Activated naive CD4-positive, alpha-beta T cell treated with anti-CD3 and anti-CD28 coated beads, Interleukin-2, amount 50 U/mL, for 72 hours (primary cell): ENCODE data around the gene RIPK3. TPM values are rescaled to one million over a fixed set of nuclear protein-coding genes. Genes with fewer than 3 reads are reported as not detected.
"Not testable (repeated sequence)": the region's sequence is repeated elsewhere in the genome, so short reads cannot be mapped to it uniquely, and the experiment has no call there.

Source experiments
- ATAC-seq, 2 donors: fragments of 150-1000 bp; cut with Tn5 transposase; 2 replicates each; pipeline ENCODE4 v1.10.0; 2021; ENCODE audit warnings: mild to moderate bottlenecking in 2 of 2, moderate library complexity in 2 of 2
- DNase-seq, 2 donors: peaks; one replicate each; pipeline ENCODE4 v3.0.0; 2021 to 2022; ENCODE audit warnings: low spot score in 2 of 2
- H3K27ac Mint-ChIP-seq, 2 donors: one replicate each; pipeline ENCODE4 v1.8.0; 2022; ENCODE audit warnings: mild to moderate bottlenecking in 2 of 2, mixed read lengths in 2 of 2
- H3K36me3 Mint-ChIP-seq, 2 donors: one replicate each; pipeline ENCODE4 v1.8.0; 2022; ENCODE audit warnings: mixed read lengths in 2 of 2
- H3K9me3 Mint-ChIP-seq, 2 donors: one replicate each; pipeline ENCODE4 v1.8.0; 2022; ENCODE audit warnings: mixed read lengths in 2 of 2
- total RNA-seq, 2 donors: library from RNA; stranded (reverse); gene quantifications; one replicate each; pipeline ENCODE4 v1.2.3, GENCODE V29; 2022

The RIPK3 gene
- total RNA-seq, 2 donors from 2014 or later: 11.1 to 11.8 TPM

DNA sequence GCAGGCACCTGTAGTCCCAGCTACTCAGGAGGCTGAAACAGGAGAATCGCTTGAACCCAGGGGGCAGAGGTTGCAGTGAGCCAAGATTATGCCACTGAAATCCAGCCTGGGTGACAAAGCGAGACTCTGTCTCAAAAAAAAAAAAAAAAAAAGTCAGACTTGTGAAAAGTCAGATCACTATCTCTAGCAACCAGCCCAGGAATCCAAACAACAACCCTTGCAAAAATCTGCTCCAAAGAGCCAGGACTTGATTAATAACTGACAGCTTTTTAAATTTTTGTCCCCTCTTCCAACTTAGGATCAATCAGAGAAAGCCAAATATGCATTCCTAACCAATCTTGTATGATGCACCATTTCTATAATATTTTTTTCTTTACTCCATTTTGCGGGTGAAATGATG lies 20.5 kb upstream of the RIPK3 start:
- Mint-ChIP-seq H3K27ac (no peak overlapping the region), H3K36me3 (no peaks in the 10 kb centered on the region), H3K9me3 (no peaks in the 10 kb centered on the region)
- no peak for DNase-seq
- ATAC-seq: no peak

DNA sequence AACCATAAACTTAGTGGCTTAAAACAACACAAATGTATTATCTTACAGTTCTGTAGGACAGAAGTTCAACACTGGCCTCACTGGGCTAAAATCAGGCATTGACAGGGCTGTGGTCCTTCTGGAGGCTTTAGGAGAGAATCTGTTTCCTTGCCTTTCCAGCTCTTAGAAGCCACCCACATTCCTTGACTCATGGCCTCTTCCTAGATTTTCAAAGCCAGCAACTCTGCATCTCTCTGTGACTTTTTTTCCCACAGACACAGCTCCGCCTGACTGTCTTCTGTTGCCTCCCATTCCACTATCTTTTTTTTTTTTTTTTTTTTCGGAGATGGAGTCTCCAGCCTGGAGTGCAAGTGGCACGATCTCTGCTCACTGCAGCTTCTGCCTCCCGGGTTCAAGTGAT lies 16.4 kb upstream of the RIPK3 start:
- H3K27ac Mint-ChIP-seq: peak overlapping the region in 1 of 2 donors; percentile 12
- DNase-seq: no peak
- H3K36me3 Mint-ChIP-seq: no peaks in the 10 kb centered on the region
- ATAC-seq: no peak
- no peaks in the 10 kb centered on the region for H3K9me3 Mint-ChIP-seq

DNA sequence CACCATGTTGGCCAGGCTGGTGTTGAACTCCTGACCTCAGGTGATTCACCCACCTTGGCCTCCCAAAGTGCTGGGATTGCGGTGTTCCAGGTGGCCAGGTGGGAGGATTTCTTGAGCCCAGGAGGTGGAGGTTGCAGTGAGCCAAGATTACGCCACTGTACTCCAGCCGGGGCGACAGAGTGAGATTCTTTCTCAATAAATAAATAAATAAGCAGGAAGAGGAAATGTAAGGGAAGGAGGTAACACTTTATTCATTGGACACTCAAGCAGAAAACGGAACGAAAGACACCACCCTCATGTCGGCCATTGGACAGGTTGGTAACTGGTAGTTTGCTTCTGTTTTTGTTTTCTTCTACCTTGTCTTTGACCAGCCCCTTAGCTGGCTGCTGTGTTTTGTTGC lies 15.2 kb upstream of the RIPK3 start:
- Mint-ChIP-seq H3K27ac (no peak overlapping the region), H3K36me3 (no peaks in the 10 kb centered on the region), H3K9me3 (no peaks in the 10 kb centered on the region)
- DNase-seq: no peak
- ATAC-seq: no peak

- not testable (repeated sequence) for H3K27ac Mint-ChIP-seq, H3K36me3 Mint-ChIP-seq, H3K9me3 Mint-ChIP-seq, ATAC-seq, DNase-seq
Measured at GRCh38 chr14:24354482-24354825, 14.7 kb upstream of the RIPK3 start.

DNA sequence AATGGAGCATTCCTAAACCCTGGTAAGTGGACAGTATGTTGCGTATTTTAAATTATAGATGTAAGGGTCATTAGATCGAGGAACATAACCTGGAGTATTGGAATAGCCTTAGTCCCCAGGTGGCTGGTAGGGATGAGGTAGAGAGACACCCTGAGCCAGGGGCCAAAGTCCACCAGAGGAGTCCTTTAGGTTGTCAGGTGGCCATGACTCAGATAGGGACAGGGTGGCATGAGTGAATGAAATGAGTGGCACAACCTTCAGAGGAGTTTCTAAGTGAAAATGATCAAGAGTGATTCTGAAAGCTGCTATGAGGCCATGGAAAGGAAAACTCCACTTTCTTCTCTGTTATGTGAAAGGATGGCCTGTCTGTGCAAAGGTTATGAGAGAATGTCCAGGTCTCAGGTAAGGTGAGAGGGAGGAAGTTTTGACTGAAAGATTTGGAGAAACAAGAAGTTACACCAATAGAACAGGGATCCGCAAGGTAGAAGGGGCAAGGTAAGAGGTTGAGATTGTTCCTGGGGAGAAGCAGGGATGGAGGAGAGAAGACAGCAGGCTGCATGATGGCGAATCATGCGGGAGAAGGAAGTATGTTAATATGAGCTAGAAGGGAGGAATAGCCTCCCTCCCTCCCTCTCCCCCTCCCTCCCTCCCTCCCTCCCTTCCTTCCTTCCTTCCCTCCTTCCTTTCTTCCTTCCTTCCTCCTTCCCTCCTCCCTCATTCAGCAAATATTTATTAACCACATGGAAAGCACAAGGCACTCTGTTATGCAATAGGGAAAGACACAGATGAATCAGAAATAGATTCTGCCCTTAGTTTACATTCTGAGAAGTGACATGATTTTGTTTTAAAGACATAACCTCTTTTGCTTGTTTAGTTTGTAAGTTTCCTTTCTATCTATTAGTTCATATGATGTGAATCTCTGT lies 14.0 kb upstream of the RIPK3 start:
- peak overlapping the region in 1 of 2 donors; percentile 22 for H3K27ac Mint-ChIP-seq
- ATAC-seq (peak; percentile 60 to 75), DNase-seq (no peak)
- no peaks in the 10 kb centered on the region for H3K9me3 Mint-ChIP-seq
- H3K36me3 Mint-ChIP-seq: no peaks in the 10 kb centered on the region

DNA sequence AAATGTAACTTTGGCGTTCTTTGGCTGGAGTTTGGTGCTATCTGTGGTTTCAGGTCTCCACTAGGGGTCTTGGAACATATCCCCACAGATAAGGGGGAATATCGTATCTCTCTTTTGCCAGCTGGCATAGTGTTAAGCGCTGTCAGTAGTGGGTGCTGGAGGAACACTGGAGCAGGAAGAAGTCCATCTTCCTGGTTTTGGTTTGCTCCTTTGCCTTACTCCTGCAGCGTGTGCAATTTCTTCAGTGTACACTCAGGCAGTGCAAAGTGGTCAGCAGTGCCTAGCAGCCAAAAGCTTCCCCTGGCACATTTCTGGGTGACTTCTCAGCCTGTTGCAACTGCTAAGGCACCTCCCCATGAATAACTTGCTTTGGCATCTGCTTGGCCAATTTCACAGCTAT lies 11.7 kb upstream of the RIPK3 start:
- DNase-seq: no peak
- Mint-ChIP-seq H3K9me3 (no peaks in the 10 kb centered on the region), H3K36me3 (no peaks in the 10 kb centered on the region), H3K27ac (no peak overlapping the region)
- no peak for ATAC-seq

- ATAC-seq: no peak
- H3K36me3 Mint-ChIP-seq: no peaks in the 10 kb centered on the region
- no peak overlapping the region for H3K27ac Mint-ChIP-seq
- DNase-seq: no peak
- H3K9me3 Mint-ChIP-seq: no peaks in the 10 kb centered on the region
Measured at GRCh38 chr14:24349742-24350141, 10.0 kb upstream of the RIPK3 start.

GRCh38 chr14:24348186-24348585 lies 8.4 kb upstream of the RIPK3 start:
- H3K9me3 Mint-ChIP-seq: no peaks in the 10 kb centered on the region
- DNase-seq (no peak), ATAC-seq (no peak)
- H3K36me3 Mint-ChIP-seq: no peaks in the 10 kb centered on the region
- H3K27ac Mint-ChIP-seq: no peak overlapping the region

DNA sequence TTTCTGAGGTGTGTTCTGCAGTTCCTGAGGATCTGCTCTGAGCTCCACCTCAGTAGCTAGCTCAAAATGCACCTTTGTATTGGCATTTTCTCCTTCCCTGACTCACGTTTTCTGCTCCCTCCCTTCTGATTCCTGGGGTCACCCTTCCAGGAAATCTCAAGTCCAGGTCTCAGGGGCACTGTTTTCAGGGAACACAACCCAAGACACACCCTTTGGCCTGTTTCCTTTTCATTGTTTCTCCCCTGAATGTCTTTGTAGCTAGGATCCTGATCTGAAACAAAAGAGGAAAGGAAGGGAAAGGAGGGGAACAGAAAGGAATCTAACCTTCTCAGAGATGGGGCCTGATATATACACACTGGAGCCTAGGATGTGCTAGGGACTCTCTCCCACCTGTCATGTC lies 7.3 kb upstream of the RIPK3 start:
- no peaks in the 10 kb centered on the region for H3K9me3 Mint-ChIP-seq
- H3K27ac Mint-ChIP-seq: no peak overlapping the region
- no peak for ATAC-seq
- no peaks in the 10 kb centered on the region for H3K36me3 Mint-ChIP-seq
- no peak for DNase-seq

GRCh38 chr14:24343795-24344660 lies 4.2 kb upstream of the RIPK3 start:
- Mint-ChIP-seq H3K36me3 (no peaks in the 10 kb centered on the region), H3K27ac (no peak overlapping the region), H3K9me3 (no peaks in the 10 kb centered on the region)
- ATAC-seq (no peak), DNase-seq (no peak)

DNA sequence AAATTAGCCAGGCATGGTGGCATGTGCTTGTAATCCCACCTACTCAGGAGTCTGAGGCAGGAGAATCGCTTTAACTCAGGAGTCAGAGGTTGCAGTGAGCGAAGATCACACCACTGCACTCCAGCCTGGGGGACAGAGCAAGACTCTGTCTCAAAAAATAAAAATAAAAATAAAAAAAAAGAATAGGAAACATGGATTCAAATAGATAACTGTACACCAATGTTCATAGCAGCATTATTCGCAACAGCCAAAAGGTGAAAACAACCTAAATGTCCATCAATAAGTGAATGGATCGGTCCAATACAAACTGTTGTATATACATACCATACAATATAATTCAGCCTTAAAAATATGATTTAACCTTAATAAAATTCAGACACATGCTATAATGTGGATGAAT lies 3.1 kb upstream of the RIPK3 start:
- Mint-ChIP-seq H3K9me3 (no peaks in the 10 kb centered on the region), H3K27ac (no peak overlapping the region), H3K36me3 (no peaks in the 10 kb centered on the region)
- no peak for ATAC-seq
- no peak for DNase-seq

GRCh38 chr14:24340606-24341005 lies 815 bp upstream of the RIPK3 start:
- Mint-ChIP-seq H3K36me3 (no peaks in the 10 kb centered on the region), H3K27ac (no peak overlapping the region), H3K9me3 (no peaks in the 10 kb centered on the region)
- no peak for ATAC-seq
- no peak for DNase-seq

- no peak overlapping the region for H3K27ac Mint-ChIP-seq
- ATAC-seq: no peak
Measured at GRCh38 chr14:24338843-24339242, 948 bp downstream of the RIPK3 start.

GRCh38 chr14:24337824-24338175 lies 2.0 kb downstream of the RIPK3 start:
- H3K9me3 Mint-ChIP-seq: no peaks in the 10 kb centered on the region

More at GRCh38 chr14:24338843-24339242, 948 bp downstream of the RIPK3 start:
- no peak for DNase-seq
- no peaks in the 10 kb centered on the region for H3K9me3 Mint-ChIP-seq
- H3K36me3 Mint-ChIP-seq: peaks cover 0 to 5% of the 10 kb centered on the region in 2 donors

DNA sequence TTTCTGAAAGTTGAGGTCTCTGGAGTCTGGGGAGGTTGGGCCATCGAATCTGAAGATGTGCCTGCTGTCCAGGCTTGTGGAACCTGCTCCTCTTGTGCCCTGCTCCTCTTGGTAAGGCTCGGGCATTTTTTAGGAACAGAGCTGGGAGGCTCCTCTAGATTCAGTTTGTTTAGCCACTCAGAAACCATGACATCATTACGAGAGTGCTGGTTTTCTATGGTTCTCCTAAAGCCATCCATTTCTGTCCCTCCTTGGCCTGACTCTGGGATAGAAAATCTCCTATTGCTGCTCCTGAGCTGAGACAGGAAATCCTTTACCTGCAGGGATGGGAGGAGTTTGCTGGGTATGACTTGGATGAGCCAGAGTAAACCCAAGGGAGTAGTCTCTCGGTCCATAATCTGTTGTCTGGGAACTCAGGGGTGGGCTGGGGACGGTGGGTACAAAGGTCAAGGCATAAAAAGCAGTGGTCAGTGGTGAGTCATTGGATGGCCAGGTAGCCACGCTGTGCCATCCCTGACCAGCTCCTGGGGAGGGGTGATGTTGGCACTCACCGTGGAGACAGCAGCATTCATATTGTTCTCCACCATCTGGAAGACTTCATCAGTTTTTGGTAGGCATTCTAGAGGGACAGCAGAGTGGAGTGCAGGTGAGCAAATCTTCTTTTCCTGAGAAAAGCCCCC lies 2.5 kb downstream of the RIPK3 start:
- ATAC-seq: no peak
- H3K9me3 Mint-ChIP-seq: no peaks in the 10 kb centered on the region
- H3K27ac Mint-ChIP-seq: no peak overlapping the region
- no peak for DNase-seq
- H3K36me3 Mint-ChIP-seq: peaks cover 3 to 5% of the 10 kb centered on the region in 2 donors

More at GRCh38 chr14:24337824-24338175, 2.0 kb downstream of the RIPK3 start:
- no peak overlapping the region for H3K27ac Mint-ChIP-seq
- H3K36me3 Mint-ChIP-seq: peaks cover 0 to 5% of the 10 kb centered on the region in 2 donors
- DNase-seq (no peak), ATAC-seq (no peak)

DNA sequence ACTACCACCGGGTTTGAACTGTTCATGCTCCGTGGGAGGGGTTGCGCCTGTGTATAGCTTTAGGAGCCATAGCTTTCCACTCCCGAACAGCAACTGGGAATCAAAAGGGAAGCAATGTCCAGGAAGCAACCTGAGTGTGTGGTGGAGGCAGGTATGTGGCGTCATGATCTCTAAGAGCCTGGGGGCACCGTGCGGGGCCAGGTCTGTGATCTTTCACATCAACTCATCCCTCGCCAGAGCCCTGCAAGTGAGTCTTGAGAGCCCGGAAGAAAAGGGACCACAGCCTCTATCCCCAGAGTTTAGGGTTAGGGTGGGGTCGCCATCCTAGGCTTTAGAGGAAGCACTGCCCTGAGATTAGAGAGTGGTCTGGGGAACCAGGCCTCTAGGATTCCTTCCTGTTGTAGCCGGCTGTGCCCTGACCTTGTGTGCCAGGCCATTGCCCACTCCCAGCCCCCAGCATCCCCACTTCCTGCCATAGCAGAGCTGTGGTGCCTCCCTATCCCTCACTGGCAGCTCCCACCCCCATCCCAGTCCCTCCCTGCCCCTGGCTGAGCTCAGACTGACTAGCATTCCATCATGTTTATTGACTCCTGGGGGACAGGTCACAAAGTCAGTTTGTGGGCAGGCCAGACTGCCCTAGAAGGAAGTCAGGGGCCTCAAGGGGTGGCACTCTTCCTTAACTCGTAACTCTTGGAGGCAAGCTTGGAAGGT lies 4.2 kb downstream of the RIPK3 start:
- ATAC-seq (no peak), DNase-seq (no peak)
- no peak overlapping the region for H3K27ac Mint-ChIP-seq
- peaks cover 5% of the 10 kb centered on the region in 2 donors for H3K36me3 Mint-ChIP-seq
- H3K9me3 Mint-ChIP-seq: no peaks in the 10 kb centered on the region
